HL-60 (cell line): ENCODE measurements around the gene ZNF346.

Source experiments
- CTCF ChIP-seq: IDR thresholded peaks from one replicate; pipeline ENCODE4 v1.5.1; 2011; ENCODE audit warnings: low read length, control low read depth, inconsistent platforms; ENCODE audit not compliant: insufficient read depth
- POLR2AphosphoS5 ChIP-seq: IDR thresholded peaks from 2 replicates; pipeline ENCODE4 v1.6.1; 2012; ENCODE audit warnings: low read depth

GRCh38 chr5:177112589-177113220 lies 90.2 kb downstream of the ZNF346 start:
- TF ChIP-seq CTCF (no peak), POLR2AphosphoS5 (no peak)
